ENCODE data around the gene LHFPL3. TPM values are rescaled to one million over a fixed set of nuclear protein-coding genes. Genes with fewer than 3 reads are reported as not detected.
A peak's percentile ranks its signal among the peaks of the same experiment; 100 is the strongest.

The LHFPL3 gene
- total RNA-seq, 1 experiment from 2014 or later, result not detected

- no peaks in the 10 kb centered on the region for H3K36me3 Mint-ChIP-seq (ENCODE audit: insufficient read depth in 1 of 3, low read depth in 3 of 3)
- H3K4me2 ChIP-seq (ENCODE audit: insufficient read depth, insufficient read length, low read length), result no peak overlapping the region
- no peak overlapping the region for H3K18ac ChIP-seq (ENCODE audit: insufficient read length, low read depth, low read length)
- H3K27me3 ChIP-seq (ENCODE audit: insufficient read depth, low read length), result no peaks in the 10 kb centered on the region
- no peaks in the 10 kb centered on the region for H3K79me2 ChIP-seq (ENCODE audit: insufficient read depth, low read length)
- H3K9ac ChIP-seq (ENCODE audit: extremely low read depth, insufficient read length, low read length), result no peak overlapping the region
- no peaks in the 10 kb centered on the region for H3K9me3 ChIP-seq (ENCODE audit: control insufficient read depth, low read depth, low read length)
- peak overlapping the region in 1 of 3 experiments; percentile 20; a peak in 1 of 7 replicates for H3K27ac Mint-ChIP-seq
- H3K23ac ChIP-seq (ENCODE audit: insufficient read length, low read depth, low read length), result no peak overlapping the region
- no peak overlapping the region for H3K27ac ChIP-seq (ENCODE audit: insufficient read length, low read depth, low read length)
- no peaks in the 10 kb centered on the region for H3K79me1 ChIP-seq (ENCODE audit: insufficient read depth, low read depth, low read length, poor library complexity, severe bottlenecking)
- H3K23me2 ChIP-seq (ENCODE audit: insufficient read length, low read depth, low read length, poor library complexity, severe bottlenecking), result no peaks in the 10 kb centered on the region
- H3K14ac ChIP-seq (ENCODE audit: insufficient read depth, low read length), result no peak overlapping the region
- H2BK12ac ChIP-seq (ENCODE audit: insufficient read length, low read depth, low read length), result no peak overlapping the region
- no peaks in the 10 kb centered on the region for H3K4me1 ChIP-seq (ENCODE audit: insufficient read depth, low read length)
- no peak overlapping the region for H4K91ac ChIP-seq (ENCODE audit: insufficient read length, low read depth, low read length)
- TF ChIP-seq CTCF (conservative IDR thresholded peaks at IDR 0.05), result no peak
- no peak overlapping the region for H2BK20ac ChIP-seq (ENCODE audit: low read depth, low read length, poor library complexity, severe bottlenecking)
- DNase-seq, result no peak
- no CpG with 5 or more reads among the region's 10 CpGs for whole genome bisulfite sequencing (ENCODE audit: extremely low coverage, insufficient read length, low lambda C conversion rate)
- no peak overlapping the region for H4K5ac ChIP-seq (ENCODE audit: insufficient read length, low read depth, low read length)
- no peak overlapping the region for H2AFZ ChIP-seq (ENCODE audit: low read length)
- no peak overlapping the region for H3K4me3 Mint-ChIP-seq
- H3K56ac ChIP-seq (ENCODE audit: insufficient read length, low read depth, low read length), result no peak overlapping the region
- no peaks in the 10 kb centered on the region for H3K27me3 Mint-ChIP-seq (ENCODE audit: low read depth)
- peaks cover 3 to 8% of the 10 kb centered on the region in 2 experiments; a peak in 3 of 4 replicates for H3K4me1 Mint-ChIP-seq
- H3K9me3 Mint-ChIP-seq, result no peaks in the 10 kb centered on the region
- no peak overlapping the region for H2BK5ac ChIP-seq (ENCODE audit: insufficient read length, low read length)
- no peak overlapping the region for H3K4ac ChIP-seq (ENCODE audit: low read depth, low read length)
- H4K8ac ChIP-seq (replicated peaks; ENCODE audit: insufficient read length, low read depth, low read length), result no peak overlapping the region
- H2AK5ac ChIP-seq (ENCODE audit: insufficient read length, low read length), result no peak overlapping the region
- no peak overlapping the region for H2BK15ac ChIP-seq (ENCODE audit: low read depth, low read length)
- H2BK120ac ChIP-seq (ENCODE audit: low read depth, low read length, poor library complexity, severe bottlenecking), result no peak overlapping the region
- no peak overlapping the region for H3T11ph ChIP-seq (ENCODE audit: low read length)
- no peaks in the 10 kb centered on the region for H4K20me1 ChIP-seq (ENCODE audit: control insufficient read depth, insufficient read depth, insufficient read length)
These were observed 567.3 kb downstream of the LHFPL3 start for GRCh38 chr7:104895522-104896236.
